Tibial artery (tissue), 4 donors: ENCODE results near the gene VARS2.

ENCODE experiments used
- DNase-seq, 2 donors: peaks; one replicate each; pipeline ENCODE4 v3.0.0-alpha.2; 2019
- H3K27ac ChIP-seq, 2 donors: fragments of 200-600 bp; sonication (generic) in 1 of 2; 1 replicate in 1 of 2; 2 replicates in 1 of 2; pipeline ENCODE4 v1.5.1; 2018 to 2019; ENCODE audit warnings: mild to moderate bottlenecking in 1 of 2
- H3K27me3 ChIP-seq, 2 donors: fragments of 200-600 bp; sonication (generic) in 1 of 2; one replicate each; pipeline versions ENCODE4 v1.5.1 to v1.6.0; 2016 to 2019
- H3K36me3 ChIP-seq, 3 donors: fragments of 200-600 bp; sonication (generic) in 2 of 3; one replicate each; pipeline ENCODE4 v1.5.1; 2016 to 2019; ENCODE audit warnings: mild to moderate bottlenecking in 2 of 3
- H3K4me1 ChIP-seq, 4 donors: fragments of 200-600 bp; sonication (generic) in 2 of 4; 1 replicate in 3 of 4; 2 replicates in 1 of 4; pipeline ENCODE4 v1.5.1; 2016 to 2019
- H3K4me3 ChIP-seq, 2 donors: fragments of 200-600 bp; sonication (generic) in 1 of 2; 1 replicate in 1 of 2; 2 replicates in 1 of 2; pipeline ENCODE4 v1.5.1; 2018 to 2019; ENCODE audit warnings: mild to moderate bottlenecking in 2 of 2
- H3K9me3 ChIP-seq, 3 donors: fragments of 200-600 bp; sonication (generic) in 1 of 3; one replicate each; pipeline ENCODE4 v1.5.1; 2016 to 2019
- CTCF ChIP-seq, 2 experiments: fragments of 200-600 bp in 1 of 2; fragments of 450-650 bp in 1 of 2; IDR thresholded peaks; one replicate each; pipeline ENCODE4 v1.5.1; 2017 to 2019; ENCODE audit warnings: antibody characterized with exemption in 2 of 2, mild to moderate bottlenecking in 1 of 2, moderate library complexity in 1 of 2
- intact Hi-C: fragments of 100-400 bp; cut with DNase I; formaldehyde crosslinking; loops from one replicate; pipeline ENCODE4 v1.15.0; 2023; ENCODE audit warnings: low total_unique reads

The VARS2 gene

GRCh38 chr6:30951907-30952469 is 38.0 kb downstream of the VARS2 start:
- no peak overlapping the region for H3K27ac ChIP-seq
- intact Hi-C loops = no loop called here
- no peak overlapping the region for H3K4me3 ChIP-seq
- no peak for TF ChIP-seq CTCF (IDR thresholded peaks at IDR 0.05)
- no peaks in the 10 kb centered on the region for H3K9me3 ChIP-seq
- no peak for DNase-seq
- H3K36me3 ChIP-seq = no peaks in the 10 kb centered on the region
- H3K27me3 ChIP-seq = peaks cover 0 to 54% of the 10 kb centered on the region in 2 donors
- H3K4me1 ChIP-seq = peaks cover 0 to 11% (median 5%) of the 10 kb centered on the region in 4 donors

GRCh38 chr6:30954631-30955366 is 40.8 kb downstream of the VARS2 start:
- Histone ChIP-seq H3K27me3 (peaks cover 0 to 44% of the 10 kb centered on the region in 2 donors), H3K4me1 (peaks cover 0 to 11% (median 5%) of the 10 kb centered on the region in 4 donors), H3K9me3 (no peaks in the 10 kb centered on the region), H3K27ac (no peak overlapping the region), H3K4me3 (peak overlapping the region; percentile 34 to 46), H3K36me3 (no peaks in the 10 kb centered on the region)
- TF ChIP-seq CTCF (IDR thresholded peaks at IDR 0.05) = no peak
- DNase-seq = no peak
- intact Hi-C loops = no loop called here

GRCh38 chr6:30955367-30956042 is 41.5 kb downstream of the VARS2 start:
- H3K9me3 ChIP-seq = no peaks in the 10 kb centered on the region
- TF ChIP-seq CTCF (IDR thresholded peaks at IDR 0.05) = no peak
- H3K4me3 ChIP-seq = peak overlapping the region; percentile 34 to 46
- H3K36me3 ChIP-seq = no peaks in the 10 kb centered on the region
- DNase-seq = peak; percentile 46 to 70
- no peak overlapping the region for H3K27ac ChIP-seq
- peaks cover 0 to 44% of the 10 kb centered on the region in 2 donors for H3K27me3 ChIP-seq
- intact Hi-C loops = no loop called here
- H3K4me1 ChIP-seq = peaks cover 0 to 11% (median 5%) of the 10 kb centered on the region in 4 donors

- Histone ChIP-seq H3K27ac (no peak overlapping the region), H3K36me3 (no peaks in the 10 kb centered on the region), H3K9me3 (no peaks in the 10 kb centered on the region), H3K4me3 (no peak overlapping the region), H3K4me1 (peaks cover 0 to 11% (median 5%) of the 10 kb centered on the region in 4 donors), H3K27me3 (peaks cover 0 to 33% of the 10 kb centered on the region in 2 donors)
- no peak for TF ChIP-seq CTCF (IDR thresholded peaks at IDR 0.05)
- DNase-seq = no peak
- intact Hi-C loops = no loop called here
These were observed 43.7 kb downstream of the VARS2 start for GRCh38 chr6:30957716-30958115.

- no peak for TF ChIP-seq CTCF (IDR thresholded peaks at IDR 0.05)
- H3K36me3 ChIP-seq = no peaks in the 10 kb centered on the region
- no peaks in the 10 kb centered on the region for H3K9me3 ChIP-seq
- peaks cover 0 to 16% of the 10 kb centered on the region in 2 donors for H3K27me3 ChIP-seq
- DNase-seq = no peak
- peaks cover 0 to under 1% (median 0%) of the 10 kb centered on the region in 4 donors for H3K4me1 ChIP-seq
- H3K4me3 ChIP-seq = no peak overlapping the region
- intact Hi-C loops = no loop called here
- no peak overlapping the region for H3K27ac ChIP-seq
These were observed 47.1 kb downstream of the VARS2 start for GRCh38 chr6:30960907-30961673.
